Measurements from ENCODE around the gene SPATA19.
"Not testable (repeated sequence)": the region's sequence is repeated elsewhere in the genome, so short reads cannot be mapped to it uniquely, and the experiment has no call there.

SPATA19 gene, protein sequence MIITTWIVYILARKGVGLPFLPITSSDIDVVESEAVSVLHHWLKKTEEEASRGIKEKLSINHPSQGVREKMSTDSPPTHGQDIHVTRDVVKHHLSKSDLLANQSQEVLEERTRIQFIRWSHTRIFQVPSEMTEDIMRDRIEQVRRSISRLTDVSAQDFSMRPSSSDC

DNA sequence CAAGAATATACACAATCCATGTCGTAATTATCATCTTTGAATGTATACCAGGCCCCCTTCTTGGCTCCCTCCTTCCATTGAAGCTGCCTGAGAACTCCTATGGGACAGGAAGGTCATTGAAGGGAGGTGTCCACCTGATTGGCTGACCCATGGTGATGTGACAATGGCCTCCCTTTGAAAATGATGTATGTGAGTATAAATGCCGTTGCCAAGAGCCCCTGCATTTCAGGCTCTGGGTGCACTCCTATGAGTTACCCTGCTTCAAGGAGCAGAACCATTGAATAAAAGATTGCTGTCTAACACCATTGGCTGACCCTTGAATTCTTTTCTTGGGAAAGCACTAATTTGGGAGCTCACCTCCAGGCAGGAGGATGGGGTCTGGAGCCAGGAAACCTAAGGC, at the start of gene SPATA19:
TSS of gene SPATA19 (minus strand) at position 101 of the 400 bp plus-strand sequence. CDS start at position 34, 67 bp downstream.
- no peak for DNase-seq

GRCh38 chr11:133895061-133895479, 49.8 kb upstream of the SPATA19 start:
- DNase-seq = no peak

GRCh38 chr11:133893381-133893780, 48.1 kb upstream of the SPATA19 start:
- no peak for DNase-seq

DNA sequence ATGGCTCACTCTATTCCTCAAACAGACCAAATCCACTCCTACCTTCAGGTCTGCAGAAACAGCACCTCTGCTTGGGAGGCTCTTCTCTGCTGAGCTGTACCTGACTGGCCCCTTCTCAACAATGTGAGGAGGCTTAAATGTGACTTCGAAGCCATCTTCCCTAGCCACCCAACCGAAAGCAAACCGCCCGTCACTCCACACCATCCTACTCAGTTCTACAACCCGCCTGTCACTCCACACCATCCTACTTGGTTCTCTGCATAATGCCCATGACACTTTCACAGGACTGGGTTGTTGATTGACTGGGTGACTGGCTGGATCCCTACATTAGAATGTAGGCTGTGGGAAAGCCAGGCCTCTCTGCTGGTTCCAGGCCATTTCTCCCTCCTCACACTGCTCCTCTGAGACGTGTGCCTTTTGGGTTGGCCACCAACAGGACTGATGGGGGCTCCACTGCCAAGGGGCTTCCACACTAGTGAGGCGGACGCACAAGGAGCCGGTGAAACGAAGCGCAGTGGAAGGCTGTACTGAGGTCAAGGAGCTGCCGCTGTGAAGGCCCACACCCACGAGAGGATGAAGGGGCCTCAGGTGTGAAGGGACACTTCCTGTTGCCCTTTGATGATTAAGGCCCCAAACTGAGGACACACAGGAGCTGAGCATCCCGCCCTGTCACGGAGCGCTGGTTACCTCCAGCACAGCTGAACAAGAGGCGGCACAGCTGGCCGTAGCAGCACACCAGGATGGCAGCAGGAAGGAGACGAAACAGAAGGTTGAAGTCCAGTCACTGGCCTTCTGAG, 47.5 kb upstream of the SPATA19 start:
- DNase-seq = no peak

- no peak for DNase-seq
These were observed 46.8 kb upstream of the SPATA19 start for GRCh38 chr11:133892126-133892525.

DNA sequence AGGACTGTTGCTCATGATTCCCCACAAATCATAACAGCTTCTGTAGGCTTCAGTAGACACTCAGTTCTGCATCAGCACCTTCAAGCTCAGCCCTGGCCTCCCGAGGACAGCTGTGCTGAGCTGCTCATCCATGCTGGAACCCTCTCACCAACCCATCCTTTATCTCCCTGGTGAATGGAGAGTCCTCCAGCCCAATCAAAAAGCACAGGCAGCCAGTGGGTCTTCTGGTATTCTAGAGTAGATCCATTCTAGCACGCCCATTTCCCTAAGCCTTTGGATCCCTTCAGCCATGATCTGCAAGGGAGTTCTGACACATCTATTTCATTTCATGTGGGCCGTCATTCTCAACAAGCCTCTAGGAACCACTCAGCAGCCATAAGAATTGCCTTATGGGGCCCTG, 44.6 kb upstream of the SPATA19 start:
- no peak for DNase-seq

GRCh38 chr11:133889188-133889587, 43.9 kb upstream of the SPATA19 start:
- no peak for DNase-seq

DNA sequence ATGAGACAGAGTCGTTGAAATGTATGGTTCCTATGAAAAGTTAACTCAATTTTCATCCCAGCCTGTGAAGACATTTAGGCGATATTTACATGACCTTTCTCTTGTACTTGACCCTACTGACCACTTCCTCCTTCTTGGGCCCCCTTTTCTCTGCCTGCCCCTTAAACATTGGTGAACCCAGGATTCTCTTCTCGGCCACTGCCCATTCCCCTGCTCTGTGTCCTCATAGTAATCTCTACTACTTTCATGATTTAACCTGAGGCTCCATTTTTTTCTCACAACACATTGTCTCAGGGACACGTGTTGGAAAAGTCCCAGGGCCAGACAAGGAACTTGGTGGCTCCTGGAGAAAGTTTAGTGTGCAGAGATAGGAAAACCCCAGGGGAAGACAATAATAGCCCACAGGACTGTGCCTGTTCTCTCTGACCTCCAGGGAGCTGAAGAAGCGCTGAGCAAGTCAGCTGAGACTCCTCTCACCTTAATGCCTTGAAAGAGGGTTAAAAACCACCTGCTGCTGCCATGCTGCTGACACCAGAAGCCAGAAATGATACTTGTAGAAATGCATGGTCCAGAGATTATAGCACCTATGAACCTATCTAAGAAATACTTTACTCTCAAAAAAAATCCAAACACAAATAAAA, 42.5 kb upstream of the SPATA19 start:
- DNase-seq = no peak

DNA sequence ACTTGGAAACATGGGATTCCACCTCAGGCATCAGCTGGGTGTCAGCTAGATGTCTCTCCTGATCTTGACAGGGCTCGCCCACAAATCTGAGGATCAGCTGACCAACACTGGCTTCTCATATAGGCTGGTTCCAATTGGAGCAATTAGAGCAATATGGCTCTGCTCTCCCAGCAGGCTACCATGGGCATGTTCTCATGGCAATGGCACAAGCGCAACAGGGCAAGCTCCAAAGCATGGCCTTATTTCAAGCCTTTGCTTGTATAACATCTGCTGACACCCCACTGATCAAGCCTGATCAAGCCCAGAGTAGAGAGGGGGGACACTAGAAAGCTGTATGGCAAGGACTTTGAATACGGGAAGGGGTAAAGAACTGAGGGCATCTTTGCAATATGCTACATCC, 40.7 kb upstream of the SPATA19 start:
- no peak for DNase-seq

GRCh38 chr11:133872160-133872559, 26.8 kb upstream of the SPATA19 start:
- DNase-seq = no peak

- DNase-seq = no peak
These were observed 22.1 kb upstream of the SPATA19 start for GRCh38 chr11:133867456-133867855.

- no peak for DNase-seq
These were observed 20.2 kb upstream of the SPATA19 start for GRCh38 chr11:133865466-133865865.

DNA sequence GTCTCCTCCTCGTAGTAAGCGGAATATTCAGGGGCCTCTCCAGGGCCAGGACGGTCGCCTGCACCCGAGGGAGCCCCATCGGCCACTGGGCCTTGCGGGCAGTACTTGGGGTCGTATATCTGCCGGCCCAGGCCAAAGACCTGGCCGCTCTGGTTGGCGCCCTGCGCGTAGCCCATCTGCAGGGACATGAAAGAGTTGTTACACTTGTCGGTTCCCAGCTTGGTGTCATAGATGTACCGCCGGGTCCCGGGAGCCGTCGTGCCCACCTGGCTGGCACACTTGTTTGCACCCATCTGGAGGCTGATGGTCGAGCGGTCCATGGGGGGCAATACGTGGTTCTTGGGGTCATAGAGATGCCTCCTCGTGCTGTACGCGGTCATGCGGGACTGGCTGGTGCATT, 19.4 kb upstream of the SPATA19 start:
- DNase-seq = no peak

- no peak for DNase-seq
These were observed 14.8 kb upstream of the SPATA19 start for GRCh38 chr11:133860151-133860550.

DNA sequence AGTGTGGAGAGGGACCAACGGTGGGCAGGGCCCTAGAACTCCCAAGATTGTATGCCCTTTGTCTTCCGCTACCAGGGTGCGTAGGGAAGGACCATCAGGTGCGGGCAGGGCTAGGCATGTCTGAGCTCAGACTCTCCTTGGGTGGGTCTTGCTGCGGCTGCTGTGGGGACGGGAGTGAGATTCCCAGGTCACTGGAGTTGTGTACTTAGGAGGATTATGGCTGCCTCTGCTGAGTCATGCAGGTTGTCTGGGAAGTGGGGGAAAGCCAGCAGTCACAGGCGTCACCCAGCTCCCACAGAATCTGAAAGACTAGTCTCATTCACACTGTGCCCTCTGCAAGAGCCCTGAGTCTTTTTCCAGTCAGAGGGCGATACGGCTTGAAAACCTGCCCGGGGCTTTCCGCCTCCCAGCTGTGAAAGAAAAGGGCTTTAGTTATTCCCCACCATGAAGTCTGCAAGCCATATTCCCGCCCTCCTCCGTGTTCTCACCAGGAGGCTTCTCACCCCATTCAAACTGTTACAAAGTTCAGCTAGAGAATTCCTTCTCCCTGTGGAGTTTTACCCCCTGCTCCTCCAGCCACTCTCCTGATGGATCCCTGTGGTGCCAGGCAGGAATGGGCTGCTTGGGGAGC, 9.1 kb upstream of the SPATA19 start:
- not testable (repeated sequence) for DNase-seq

DNA sequence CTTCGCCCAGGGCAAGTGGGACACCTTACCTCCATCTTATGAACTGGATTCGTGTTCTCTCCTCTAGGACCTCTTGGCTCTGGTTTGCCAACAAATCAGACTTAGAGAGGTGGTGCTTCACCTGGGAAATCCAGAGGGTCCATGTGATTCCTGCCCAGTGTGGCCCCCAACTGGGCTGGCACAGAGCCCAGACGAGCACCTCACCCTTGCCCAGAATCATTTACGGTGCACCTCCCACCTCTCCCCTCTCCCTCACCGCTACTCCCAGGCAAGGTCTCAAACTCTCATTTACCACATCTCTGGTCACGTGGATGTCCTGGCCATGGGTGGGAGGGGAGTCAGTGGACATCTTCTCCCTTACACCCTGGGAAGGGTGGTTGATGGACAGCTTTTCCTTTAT, 1.1 kb downstream of the SPATA19 start:
- DNase-seq = no peak

DNA sequence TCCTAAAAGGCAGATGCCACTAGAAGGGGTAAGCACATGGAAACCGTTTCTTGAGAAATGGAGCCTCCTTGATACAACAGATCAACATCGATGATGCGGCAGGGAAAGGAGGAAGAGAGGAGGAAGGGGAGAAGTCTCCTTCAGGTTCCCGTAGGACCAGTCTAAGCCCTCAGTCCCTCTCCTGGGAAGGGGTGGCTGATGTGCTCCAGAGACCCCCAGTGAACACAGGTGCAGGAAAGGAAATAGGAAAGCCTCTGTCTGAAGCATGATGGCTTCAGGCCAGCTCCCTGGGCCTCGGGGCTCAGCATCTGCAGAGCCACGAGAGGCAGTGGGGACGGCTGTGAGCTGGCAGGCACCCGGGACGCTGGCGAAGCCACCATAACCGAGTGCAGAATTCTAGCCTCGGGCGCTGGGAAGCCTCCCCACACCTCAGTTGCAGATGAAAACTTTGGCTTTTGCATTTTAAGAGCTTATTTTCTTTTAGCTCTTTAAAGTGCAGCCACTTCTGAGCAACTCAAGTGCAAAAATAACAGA, 1.8 kb downstream of the SPATA19 start:
- DNase-seq = no peak

GRCh38 chr11:133842730-133843129, 2.6 kb downstream of the SPATA19 start:
- no peak for DNase-seq

DNA sequence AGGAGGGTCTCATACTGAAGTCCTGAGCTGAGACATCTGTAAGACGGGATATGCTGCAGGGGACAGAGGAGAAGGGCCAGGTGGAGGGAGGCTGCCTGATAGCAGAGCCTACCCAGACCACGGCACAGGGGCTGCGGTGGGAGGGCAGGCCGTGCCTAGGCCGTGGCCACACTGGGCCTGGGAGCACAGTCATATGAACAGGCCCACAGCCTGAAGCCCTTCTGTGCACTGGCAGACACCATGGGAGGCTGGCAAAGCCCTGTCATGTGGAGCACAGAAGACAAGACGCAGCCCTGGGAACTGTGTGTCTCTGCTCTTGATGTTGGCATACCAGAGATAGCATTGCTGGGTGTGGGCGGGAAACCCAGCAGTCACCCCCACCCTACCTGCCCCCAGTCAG, 3.3 kb downstream of the SPATA19 start:
- DNase-seq = no peak

- no peak for DNase-seq
These were observed 3.9 kb downstream of the SPATA19 start for GRCh38 chr11:133841279-133842043.

DNA sequence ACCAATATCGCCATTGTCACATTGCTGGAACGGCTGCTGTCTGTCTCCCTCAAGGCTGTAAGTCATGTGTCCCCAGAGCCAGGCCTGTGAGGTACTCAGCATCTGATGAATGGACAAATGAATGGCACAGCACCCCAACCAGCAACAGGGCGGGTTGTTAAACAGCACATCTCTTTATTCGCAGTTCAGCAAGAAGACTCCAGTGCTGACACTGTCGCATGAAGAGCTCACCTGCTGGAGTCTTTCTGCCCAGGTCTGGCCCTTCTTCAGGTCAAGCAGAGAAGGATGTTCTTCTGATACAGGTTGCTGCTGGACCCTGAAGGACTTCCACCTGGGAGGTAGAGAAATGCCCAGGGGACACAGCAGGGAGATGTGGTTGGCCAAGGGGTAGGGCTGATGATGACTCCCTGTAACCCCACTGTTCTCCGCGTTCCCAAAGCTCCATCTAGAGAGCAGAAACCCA, 4.8 kb downstream of the SPATA19 start:
- no peak for DNase-seq

Data from NCI-H510A treated with DMSO at 0.1 percent for 48 hours (cell line).